IPS-18a (cell line): ENCODE measurements around the gene PDIA5.

Source experiments
- H3K27ac ChIP-seq: one replicate; pipeline ENCODE4 v1.5.1; 2013; ENCODE audit warnings: low read length
- H3K27me3 ChIP-seq: one replicate; pipeline ENCODE4 v1.6.1; 2013; ENCODE audit warnings: mild to moderate bottlenecking, low read length; ENCODE audit not compliant: control insufficient read depth, insufficient read depth
- H3K36me3 ChIP-seq: one replicate; pipeline ENCODE4 v1.6.1; 2013; ENCODE audit warnings: low read depth, low read length; ENCODE audit not compliant: control insufficient read depth
- H3K4me1 ChIP-seq: one replicate; pipeline ENCODE4 v1.6.1; 2013; ENCODE audit warnings: low read depth, low read length; ENCODE audit not compliant: control insufficient read depth
- H3K4me3 ChIP-seq: one replicate; pipeline ENCODE4 v1.5.1; 2013; ENCODE audit warnings: low read length
- H3K9ac ChIP-seq: one replicate; pipeline ENCODE4 v1.6.1; 2013; ENCODE audit warnings: mild to moderate bottlenecking, low read length, moderate library complexity
- H3K9me3 ChIP-seq: one replicate; pipeline ENCODE4 v1.6.1; 2013; ENCODE audit warnings: low read depth, low read length; ENCODE audit not compliant: control insufficient read depth

The PDIA5 gene

GRCh38 chr3:123072564-123072963, 5.7 kb downstream of the PDIA5 start:
- H3K9ac ChIP-seq = no peak overlapping the region
- no peak overlapping the region for H3K27ac ChIP-seq
- peaks cover 4% of the 10 kb centered on the region for H3K27me3 ChIP-seq
- H3K4me3 ChIP-seq = no peak overlapping the region
- peaks cover 28% of the 10 kb centered on the region for H3K4me1 ChIP-seq
- H3K9me3 ChIP-seq = no peaks in the 10 kb centered on the region
- no peaks in the 10 kb centered on the region for H3K36me3 ChIP-seq

- H3K9ac ChIP-seq = no peak overlapping the region
- no peak overlapping the region for H3K4me3 ChIP-seq
- no peaks in the 10 kb centered on the region for H3K9me3 ChIP-seq
- H3K4me1 ChIP-seq = peaks cover 16% of the 10 kb centered on the region
- no peaks in the 10 kb centered on the region for H3K27me3 ChIP-seq
- no peak overlapping the region for H3K27ac ChIP-seq
- no peaks in the 10 kb centered on the region for H3K36me3 ChIP-seq
These were observed 8.5 kb downstream of the PDIA5 start for GRCh38 chr3:123075359-123075758.

- peaks cover 13% of the 10 kb centered on the region for H3K4me1 ChIP-seq
- H3K36me3 ChIP-seq = no peaks in the 10 kb centered on the region
- H3K27me3 ChIP-seq = no peaks in the 10 kb centered on the region
- no peak overlapping the region for H3K4me3 ChIP-seq
- H3K9me3 ChIP-seq = no peaks in the 10 kb centered on the region
- H3K27ac ChIP-seq = no peak overlapping the region
- H3K9ac ChIP-seq = no peak overlapping the region
These were observed 9.3 kb downstream of the PDIA5 start for GRCh38 chr3:123076112-123076495.

GRCh38 chr3:123076496-123077418, 9.9 kb downstream of the PDIA5 start:
- Histone ChIP-seq H3K27me3 (no peaks in the 10 kb centered on the region), H3K4me3 (no peak overlapping the region), H3K9ac (no peak overlapping the region), H3K27ac (no peak overlapping the region), H3K4me1 (peaks cover 9% of the 10 kb centered on the region), H3K9me3 (no peaks in the 10 kb centered on the region), H3K36me3 (no peaks in the 10 kb centered on the region)

GRCh38 chr3:123078101-123078500, 11.3 kb downstream of the PDIA5 start:
- Histone ChIP-seq H3K4me3 (no peak overlapping the region), H3K27ac (no peak overlapping the region), H3K27me3 (no peaks in the 10 kb centered on the region)

GRCh38 chr3:123080864-123081562, 14.2 kb downstream of the PDIA5 start:
- Histone ChIP-seq H3K27ac (no peak overlapping the region), H3K4me1 (peaks cover 30% of the 10 kb centered on the region), H3K4me3 (no peak overlapping the region), H3K27me3 (no peaks in the 10 kb centered on the region), H3K9me3 (no peaks in the 10 kb centered on the region), H3K9ac (no peak overlapping the region), H3K36me3 (no peaks in the 10 kb centered on the region)

More at GRCh38 chr3:123078101-123078500, 11.3 kb downstream of the PDIA5 start:
- Histone ChIP-seq H3K9me3 (no peaks in the 10 kb centered on the region), H3K9ac (no peak overlapping the region), H3K4me1 (peaks cover 14% of the 10 kb centered on the region), H3K36me3 (no peaks in the 10 kb centered on the region)

GRCh38 chr3:123081718-123082369, 15.0 kb downstream of the PDIA5 start:
- peaks cover 36% of the 10 kb centered on the region for H3K4me1 ChIP-seq
- H3K9ac ChIP-seq = no peak overlapping the region
- no peak overlapping the region for H3K27ac ChIP-seq
- H3K4me3 ChIP-seq = no peak overlapping the region
- H3K9me3 ChIP-seq = no peaks in the 10 kb centered on the region
- no peaks in the 10 kb centered on the region for H3K36me3 ChIP-seq
- H3K27me3 ChIP-seq = no peaks in the 10 kb centered on the region

- Histone ChIP-seq H3K4me1 (peaks cover 42% of the 10 kb centered on the region), H3K9me3 (no peaks in the 10 kb centered on the region), H3K27ac (no peak overlapping the region), H3K27me3 (no peaks in the 10 kb centered on the region), H3K36me3 (no peaks in the 10 kb centered on the region), H3K4me3 (no peak overlapping the region), H3K9ac (no peak overlapping the region)
These were observed 15.7 kb downstream of the PDIA5 start for GRCh38 chr3:123082370-123083065.

- no peaks in the 10 kb centered on the region for H3K27me3 ChIP-seq
- no peak overlapping the region for H3K4me3 ChIP-seq
- H3K36me3 ChIP-seq = no peaks in the 10 kb centered on the region
- no peaks in the 10 kb centered on the region for H3K9me3 ChIP-seq
- no peak overlapping the region for H3K27ac ChIP-seq
- no peak overlapping the region for H3K9ac ChIP-seq
- peaks cover 52% of the 10 kb centered on the region for H3K4me1 ChIP-seq
These were observed 16.7 kb downstream of the PDIA5 start for GRCh38 chr3:123083383-123084124.

GRCh38 chr3:123084192-123084591, 17.4 kb downstream of the PDIA5 start:
- Histone ChIP-seq H3K9ac (no peak overlapping the region), H3K4me3 (no peak overlapping the region), H3K27me3 (no peaks in the 10 kb centered on the region), H3K27ac (no peak overlapping the region), H3K4me1 (peaks cover 52% of the 10 kb centered on the region), H3K36me3 (no peaks in the 10 kb centered on the region), H3K9me3 (no peaks in the 10 kb centered on the region)
